AG04450 (cell line): ENCODE results near the gene TPP1. TPM values are rescaled to one million over a fixed set of nuclear protein-coding genes. Genes with fewer than 3 reads are reported as not detected.

Experiments
- CTCF ChIA-PET: fragments of 300-600, 350-600 bp; formaldehyde crosslinking; extraction: SDS; loops from one replicate; lab custom pipeline; 2022; ENCODE audit warnings: antibody characterized with exemption, inconsistent platforms; lab: Charles Lee
- POLR2A ChIA-PET: fragments of 350-600 bp; formaldehyde crosslinking; extraction: SDS; loops from one replicate; lab custom pipeline; 2021; ENCODE audit warnings: antibody characterized with exemption, inconsistent platforms; lab: Yijun Ruan, JAX
- DNase-seq: peaks from one replicate; pipeline ENCODE4 v3.0.0-alpha.2; 2011; ENCODE audit warnings: low read depth, low spot score
- H3K27ac ChIP-seq: one replicate; pipeline ENCODE4 v1.5.1; 2012; ENCODE audit warnings: low read depth, low read length, control low read depth
- H3K27me3 ChIP-seq: one replicate; pipeline ENCODE4 v1.6.0; 2012; ENCODE audit warnings: low read length; ENCODE audit not compliant: control insufficient read depth, insufficient read depth
- H3K4me3 ChIP-seq: 2 replicates; pipeline ENCODE4 v1.5.1; 2011; ENCODE audit warnings: mild to moderate bottlenecking, low read depth, low read length, control low read depth
- H3K9me3 ChIP-seq: 2 replicates; pipeline ENCODE4 v1.5.1; 2012; ENCODE audit warnings: low read length; ENCODE audit not compliant: control insufficient read depth, insufficient read depth
- CTCF ChIP-seq: IDR thresholded peaks from 2 replicates; pipeline ENCODE4 v1.5.1; 2011; ENCODE audit warnings: low read depth, low read length, control low read depth, inconsistent platforms
- polyA plus RNA-seq: library from polyadenylated mRNA; depleted of rRNA; stranded (reverse); fragments of >200 nt; gene quantifications from 2 replicates; pipeline ENCODE4 v1.2.3, GENCODE V29; 2011

The TPP1 gene
- polyA plus RNA-seq, 1 experiment: 152 TPM

- no peak overlapping the region for H3K27ac ChIP-seq
- DNase-seq: no peak
- ChIA-PET CTCF (no interaction called here), POLR2A (no interaction called here)
- no peak for TF ChIP-seq CTCF
- H3K9me3 ChIP-seq: no peaks in the 10 kb centered on the region; the same call in 1 of the 2 replicates
- no peaks in the 10 kb centered on the region for H3K27me3 ChIP-seq
- no peak overlapping the region for H3K4me3 ChIP-seq
Observed at GRCh38 chr11:6642957-6643356, 23.7 kb upstream of the TPP1 start.

- POLR2A ChIA-PET: no interaction called here
- CTCF ChIA-PET: no interaction called here
Observed at GRCh38 chr11:6640985-6641701, 21.9 kb upstream of the TPP1 start.

GRCh38 chr11:6640036-6640984 lies 21.1 kb upstream of the TPP1 start:
- H3K9me3 ChIP-seq: no peaks in the 10 kb centered on the region; the same call in 1 of the 2 replicates
- no peak overlapping the region for H3K4me3 ChIP-seq
- H3K27me3 ChIP-seq: no peaks in the 10 kb centered on the region
- TF ChIP-seq CTCF: no peak
- POLR2A ChIA-PET: no interaction called here
- DNase-seq: no peak
- CTCF ChIA-PET: no interaction called here
- no peak overlapping the region for H3K27ac ChIP-seq

More at GRCh38 chr11:6640985-6641701, 21.9 kb upstream of the TPP1 start:
- no peak for DNase-seq
- TF ChIP-seq CTCF: no peak
- H3K27ac ChIP-seq: no peak overlapping the region
- no peak overlapping the region for H3K4me3 ChIP-seq
- H3K9me3 ChIP-seq: no peaks in the 10 kb centered on the region; the same call in 1 of the 2 replicates
- H3K27me3 ChIP-seq: no peaks in the 10 kb centered on the region

DNA sequence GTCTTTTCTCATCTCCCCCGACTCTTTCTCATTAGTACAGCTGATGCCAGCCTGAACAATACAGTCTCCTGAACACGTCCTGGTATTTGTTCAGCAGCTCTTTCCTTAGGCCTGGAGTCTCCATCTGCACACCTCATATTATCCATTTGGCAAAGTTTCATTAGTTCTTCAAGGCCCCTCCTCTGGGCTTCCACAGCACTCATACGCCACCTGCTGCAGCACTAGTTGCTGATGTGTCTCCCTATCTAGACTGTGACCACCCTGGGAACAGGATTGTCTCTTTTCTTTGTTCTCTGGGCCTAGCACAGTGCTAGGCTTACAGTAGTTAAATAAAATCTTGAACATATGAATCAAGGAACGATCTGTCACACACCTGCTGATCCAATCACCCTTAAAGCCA lies 19.2 kb upstream of the TPP1 start:
- ChIA-PET POLR2A (no interaction called here), CTCF (no interaction called here)
- no peak overlapping the region for H3K4me3 ChIP-seq
- DNase-seq: no peak
- no peak overlapping the region for H3K27ac ChIP-seq
- no peaks in the 10 kb centered on the region; the same call in 1 of the 2 replicates for H3K9me3 ChIP-seq
- TF ChIP-seq CTCF: no peak
- no peaks in the 10 kb centered on the region for H3K27me3 ChIP-seq
